Measurements from ENCODE around the gene PARD6A.

Gene PARD6A

GRCh38 chr16:67660564-67661028 lies at the start of gene PARD6A:
Gene PARD6A (plus strand): TSS chr16:67660960. CDS start chr16:67661039, 79 bp downstream.
- DNase-seq: peak; percentile 66

GRCh38 chr16:67613808-67614207 lies 47.0 kb upstream of the PARD6A start:
- DNase-seq: no peak

GRCh38 chr16:67628216-67628615 lies 32.5 kb upstream of the PARD6A start:
- no peak for DNase-seq

- no peak for DNase-seq
These were observed 28.2 kb upstream of the PARD6A start for GRCh38 chr16:67632415-67633172.

- DNase-seq: no peak
These were observed 24.0 kb upstream of the PARD6A start for GRCh38 chr16:67636713-67637112.

GRCh38 chr16:67637625-67638024 lies 23.1 kb upstream of the PARD6A start:
- no peak for DNase-seq

GRCh38 chr16:67641779-67642708 lies 18.7 kb upstream of the PARD6A start:
- peak; percentile 64 for DNase-seq

GRCh38 chr16:67644038-67644437 lies 16.7 kb upstream of the PARD6A start:
- DNase-seq: no peak

- DNase-seq: no peak
These were observed 15.2 kb upstream of the PARD6A start for GRCh38 chr16:67645397-67646121.

GRCh38 chr16:67647111-67647651 lies 13.6 kb upstream of the PARD6A start:
- DNase-seq: no peak

- no peak for DNase-seq
These were observed 13.1 kb upstream of the PARD6A start for GRCh38 chr16:67647681-67648080.

GRCh38 chr16:67648088-67648763 lies 12.5 kb upstream of the PARD6A start:
- no peak for DNase-seq

GRCh38 chr16:67648764-67649407 lies 11.9 kb upstream of the PARD6A start:
- DNase-seq: no peak

GRCh38 chr16:67649494-67649931 lies 11.2 kb upstream of the PARD6A start:
- DNase-seq: no peak

GRCh38 chr16:67650023-67650422 lies 10.7 kb upstream of the PARD6A start:
- DNase-seq: no peak

GRCh38 chr16:67651039-67651438 lies 9.7 kb upstream of the PARD6A start:
- DNase-seq: no peak

- no peak for DNase-seq
These were observed 8.9 kb upstream of the PARD6A start for GRCh38 chr16:67651847-67652246.

- no peak for DNase-seq
These were observed 8.1 kb upstream of the PARD6A start for GRCh38 chr16:67652578-67653127.

- DNase-seq: no peak
These were observed 7.5 kb upstream of the PARD6A start for GRCh38 chr16:67653128-67653788.

GRCh38 chr16:67653789-67654402 lies 6.9 kb upstream of the PARD6A start:
- no peak for DNase-seq

Measured in DMS79 treated with DMSO at 0.1 percent for 48 hours (cell line).